Muscle of leg (tissue), 11 donors: ENCODE data around the gene SLC27A2. TPM values are rescaled to one million over a fixed set of nuclear protein-coding genes. Genes with fewer than 3 reads are reported as not detected.
A peak's percentile ranks its signal among the peaks of the same experiment; 100 is the strongest.
"Not testable (repeated sequence)": the region's sequence is repeated elsewhere in the genome, so short reads cannot be mapped to it uniquely, and the experiment has no call there.

Experiments used
- DNase-seq: peaks from one replicate; pipeline ENCODE4 v3.0.0; 2013
- H3K27ac ChIP-seq: one replicate; pipeline ENCODE4 v1.5.1; 2013; ENCODE audit warnings: mild to moderate bottlenecking, low read length, control low read depth
- H3K27me3 ChIP-seq: one replicate; pipeline ENCODE4 v1.6.1; 2013; ENCODE audit warnings: low read length; ENCODE audit not compliant: control insufficient read depth, insufficient read depth
- H3K36me3 ChIP-seq: one replicate; pipeline ENCODE4 v1.6.1; 2013; ENCODE audit warnings: low read length; ENCODE audit not compliant: control insufficient read depth, insufficient read depth
- H3K4me1 ChIP-seq: one replicate; pipeline ENCODE4 v1.6.1; 2013; ENCODE audit warnings: low read length; ENCODE audit not compliant: control insufficient read depth, insufficient read depth
- H3K4me3 ChIP-seq: one replicate; pipeline ENCODE4 v1.5.1; 2013; ENCODE audit warnings: low read length, control low read depth
- H3K9me3 ChIP-seq: replicated peaks from 2 replicates; pipeline ENCODE4 v1.6.1; 2013; ENCODE audit warnings: low read depth, low read length; ENCODE audit not compliant: control insufficient read depth
- WGBS: methylation state at CpG from one replicate; pipeline ENCODE4 v1.1.5; 2013; ENCODE audit warnings: missing lambda C conversion rate; ENCODE audit not compliant: insufficient coverage; 5-methylcytosine and 5-hydroxymethylcytosine counted together
- polyA plus RNA-seq, 8 donors: library from polyadenylated mRNA; unstranded; fragments of 120-200 nt; gene quantifications; one replicate each; pipeline versions ENCODE4 v1.2.1 to v1.2.3, GENCODE V29; 2013; ENCODE audit warnings: inconsistent platforms in 1 of 8, low replicate concordance in 1 of 8; ENCODE audit not compliant: insufficient read length in 8 of 8, insufficient read depth in 1 of 8
- total RNA-seq: library from RNA; stranded (reverse); fragments of 120-200 nt; gene quantifications from one replicate; pipeline ENCODE4 v1.2.4, GENCODE V29; 2013

Gene SLC27A2
- total and polyA plus RNA-seq, 9 donors, result 0.09 to 3.8 (median 0.20) TPM

DNA sequence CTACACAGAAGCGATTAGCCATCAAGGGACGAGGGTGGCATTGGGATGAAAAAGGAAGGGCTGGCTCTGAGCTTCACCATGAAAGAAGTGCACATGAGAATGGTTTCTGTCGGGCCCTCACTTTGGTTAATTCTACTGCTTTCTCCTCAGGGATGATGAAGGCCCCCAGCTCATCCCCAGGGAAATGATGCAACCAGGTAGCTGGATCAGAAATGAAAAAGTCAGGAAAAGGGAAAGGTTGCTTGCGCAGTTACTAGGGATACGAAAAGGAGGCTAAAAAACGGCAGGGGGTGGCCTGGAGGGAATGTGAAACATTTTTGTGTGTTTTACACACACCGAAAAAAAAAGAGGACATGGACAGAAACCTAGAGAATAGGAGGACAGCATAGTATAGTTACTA lies 1.4 kb upstream of the SLC27A2 start:
- H3K36me3 ChIP-seq, result no peaks in the 10 kb centered on the region
- H3K9me3 ChIP-seq, result no peaks in the 10 kb centered on the region
- H3K27me3 ChIP-seq, result peaks cover 37% of the 10 kb centered on the region
- WGBS, result 85% methylated on average over 2 of the region's 7 CpGs
- DNase-seq, result no peak
- peaks cover 7% of the 10 kb centered on the region for H3K4me1 ChIP-seq
- no peak overlapping the region for H3K4me3 ChIP-seq
- no peak overlapping the region for H3K27ac ChIP-seq

DNA sequence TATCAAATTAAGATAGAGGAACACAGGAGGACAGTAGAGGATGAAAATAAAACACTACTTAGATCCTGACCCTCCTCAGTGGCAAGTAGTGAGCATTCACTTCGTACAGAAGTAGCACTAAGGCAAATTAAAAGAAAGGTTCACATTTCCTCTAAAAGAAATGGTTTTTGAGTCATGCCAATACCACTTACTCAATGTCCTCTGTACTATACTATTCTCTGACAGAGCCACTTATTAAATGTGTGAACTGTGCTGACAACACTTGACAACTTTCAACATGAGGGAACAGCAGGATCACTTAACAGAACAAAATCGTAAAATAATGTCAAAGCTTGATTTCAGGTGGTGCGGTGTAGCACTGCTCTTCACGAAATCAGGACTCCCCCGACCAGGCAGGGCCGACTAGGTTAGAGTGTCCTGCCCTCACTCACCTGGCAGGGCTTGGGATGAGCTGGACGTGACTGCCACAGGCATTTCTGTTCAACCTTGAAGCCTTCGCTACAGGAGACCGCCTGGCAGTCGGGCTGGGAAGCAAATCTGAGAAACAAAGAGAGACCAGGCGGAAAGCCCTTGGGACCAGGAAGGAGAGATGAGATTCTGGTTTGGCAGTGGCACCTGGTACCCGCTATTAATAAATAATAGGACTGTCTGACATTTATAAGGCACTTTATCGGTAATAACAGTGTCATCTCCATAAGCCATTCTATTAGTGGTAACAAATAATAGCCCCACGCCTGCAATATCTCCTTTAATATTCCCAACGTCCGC lies 611 bp upstream of the SLC27A2 start:
- Histone ChIP-seq H3K27me3 (peaks cover 37% of the 10 kb centered on the region), H3K4me1 (peaks cover 7% of the 10 kb centered on the region), H3K27ac (no peak overlapping the region), H3K4me3 (peak overlapping the region; percentile 37), H3K9me3 (no peaks in the 10 kb centered on the region), H3K36me3 (no peaks in the 10 kb centered on the region)
- WGBS, result 39% methylated on average over 11 of the region's 16 CpGs
- DNase-seq, result no peak

DNA sequence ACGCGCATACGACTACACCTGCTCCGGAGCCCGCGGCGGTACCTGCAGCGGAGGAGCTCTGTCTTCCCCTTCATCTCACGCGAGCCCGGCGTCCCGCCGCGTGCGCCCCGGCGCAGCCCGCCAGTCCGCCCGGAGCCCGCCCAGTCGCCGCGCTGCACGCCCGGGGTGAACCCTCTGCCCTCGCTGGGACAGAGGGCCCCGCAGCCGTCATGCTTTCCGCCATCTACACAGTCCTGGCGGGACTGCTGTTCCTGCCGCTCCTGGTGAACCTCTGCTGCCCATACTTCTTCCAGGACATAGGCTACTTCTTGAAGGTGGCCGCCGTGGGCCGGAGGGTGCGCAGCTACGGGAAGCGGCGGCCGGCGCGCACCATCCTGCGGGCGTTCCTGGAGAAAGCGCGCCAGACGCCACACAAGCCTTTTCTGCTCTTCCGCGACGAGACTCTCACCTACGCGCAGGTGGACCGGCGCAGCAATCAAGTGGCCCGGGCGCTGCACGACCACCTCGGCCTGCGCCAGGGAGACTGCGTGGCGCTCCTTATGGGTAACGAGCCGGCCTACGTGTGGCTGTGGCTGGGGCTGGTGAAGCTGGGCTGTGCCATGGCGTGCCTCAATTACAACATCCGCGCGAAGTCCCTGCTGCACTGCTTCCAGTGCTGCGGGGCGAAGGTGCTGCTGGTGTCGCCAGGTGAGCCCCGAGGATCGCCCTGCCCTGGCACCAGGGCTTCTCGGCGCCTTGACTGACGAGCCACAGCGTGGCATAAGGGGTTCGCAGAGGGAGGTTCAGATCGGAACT lies 420 bp downstream of the SLC27A2 start:
- Histone ChIP-seq H3K4me3 (peak overlapping the region; percentile 37), H3K36me3 (no peaks in the 10 kb centered on the region), H3K27me3 (peaks cover 37% of the 10 kb centered on the region), H3K27ac (no peak overlapping the region), H3K9me3 (no peaks in the 10 kb centered on the region), H3K4me1 (peaks cover 7% of the 10 kb centered on the region)
- DNase-seq, result peak; percentile 18
- 1% methylated on average over 79 of the region's 80 CpGs for WGBS

DNA sequence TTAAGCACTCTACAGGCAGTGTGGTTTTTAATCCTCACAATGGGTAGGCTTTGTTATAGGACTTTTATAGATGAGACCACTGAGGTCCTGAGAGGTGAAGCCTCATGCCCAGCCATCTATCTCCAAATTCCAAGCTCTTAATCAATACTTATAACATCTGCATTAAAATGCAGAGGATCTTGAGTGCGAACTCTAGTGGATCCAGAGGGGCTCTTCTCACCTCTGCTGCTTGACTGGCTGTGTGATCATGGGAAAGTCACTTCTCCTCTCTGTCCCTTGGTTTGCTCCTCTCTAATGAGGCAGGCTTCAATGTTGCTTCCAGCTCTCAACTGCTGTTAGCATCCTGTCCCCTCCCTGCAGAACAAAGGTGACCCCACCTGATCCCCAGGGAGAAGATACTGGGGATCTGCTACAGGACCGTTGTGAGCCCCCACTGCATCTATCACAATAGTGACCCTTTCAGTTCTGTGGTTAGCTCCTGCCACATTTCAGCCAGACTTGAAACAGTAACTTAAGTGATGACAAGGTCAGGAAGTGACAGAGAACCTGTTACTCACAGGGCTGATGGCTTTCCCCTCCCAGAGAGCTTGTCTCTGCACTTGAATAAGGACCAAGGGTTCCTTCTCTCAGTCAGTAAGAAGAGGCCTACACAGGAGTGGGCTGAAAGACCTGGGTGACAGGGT lies 1.3 kb downstream of the SLC27A2 start:
- Histone ChIP-seq H3K36me3 (no peaks in the 10 kb centered on the region), H3K27me3 (peaks cover 37% of the 10 kb centered on the region), H3K4me3 (no peak overlapping the region), H3K9me3 (no peaks in the 10 kb centered on the region), H3K27ac (no peak overlapping the region), H3K4me1 (peaks cover 7% of the 10 kb centered on the region)
- 50% methylated on average over 2 of the region's 2 CpGs for WGBS
- no peak for DNase-seq

DNA sequence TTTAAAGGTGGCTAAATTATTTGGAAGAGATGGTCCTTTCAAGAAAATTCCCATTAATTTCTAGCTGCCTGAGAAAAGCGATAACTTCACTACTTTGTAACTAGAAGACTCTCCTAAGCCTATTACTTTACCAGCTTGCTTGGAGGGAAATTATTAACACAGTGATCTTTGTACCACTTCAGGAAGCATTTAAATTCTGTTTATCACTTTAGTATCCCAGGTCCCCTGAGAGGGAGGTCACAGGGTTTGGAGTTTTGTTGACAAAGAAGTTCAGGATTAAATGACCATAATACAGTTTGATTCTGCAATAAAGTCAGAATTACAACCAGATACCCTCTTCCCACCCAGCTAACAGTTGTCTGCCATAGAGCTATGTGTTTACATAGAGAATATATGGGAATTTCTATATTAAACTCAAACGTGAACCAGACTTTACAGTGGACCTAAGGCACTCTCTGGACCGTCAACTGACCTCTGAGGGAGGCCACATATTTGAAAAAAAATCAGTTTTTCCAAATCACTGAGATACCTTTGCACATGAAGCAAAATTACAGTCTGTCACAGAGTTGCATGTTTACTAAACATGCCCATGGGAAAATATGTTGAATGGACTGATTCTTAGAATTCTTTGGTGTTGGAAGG lies 3.0 kb downstream of the SLC27A2 start:
- H3K36me3 ChIP-seq, result no peaks in the 10 kb centered on the region
- no peaks in the 10 kb centered on the region for H3K9me3 ChIP-seq
- peaks cover 33% of the 10 kb centered on the region for H3K27me3 ChIP-seq
- H3K4me3 ChIP-seq, result no peak overlapping the region
- no peak overlapping the region for H3K27ac ChIP-seq
- WGBS, result no CpG with 5 or more reads among the region's 3 CpGs
- H3K4me1 ChIP-seq, result peaks cover 7% of the 10 kb centered on the region
- no peak for DNase-seq

DNA sequence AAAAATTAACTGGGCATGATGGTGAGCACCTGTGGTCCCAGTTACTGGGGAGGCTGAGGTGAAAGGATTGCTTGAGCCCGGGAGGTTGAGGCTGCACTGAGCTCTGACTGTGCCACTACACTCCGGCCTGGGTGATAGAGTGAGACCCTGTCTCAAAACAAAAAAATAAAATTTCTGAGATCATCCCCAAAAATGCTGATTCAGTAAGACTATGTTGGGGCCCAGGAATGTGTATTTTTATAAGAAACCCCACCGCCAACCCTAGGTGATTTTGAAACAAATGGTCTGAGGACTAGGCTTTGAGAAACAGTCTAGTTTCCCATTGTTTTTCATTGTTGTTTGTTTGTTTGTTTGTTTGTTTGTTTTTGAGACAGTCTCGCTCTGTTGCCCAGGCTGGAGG lies 4.1 kb downstream of the SLC27A2 start:
- Histone ChIP-seq H3K4me3 (no peak overlapping the region), H3K27ac (no peak overlapping the region), H3K9me3 (no peaks in the 10 kb centered on the region), H3K4me1 (peaks cover 7% of the 10 kb centered on the region), H3K36me3 (no peaks in the 10 kb centered on the region), H3K27me3 (peaks cover 26% of the 10 kb centered on the region)
- no peak for DNase-seq
- WGBS, result 100% methylated on average over 1 of the region's 4 CpGs

DNA sequence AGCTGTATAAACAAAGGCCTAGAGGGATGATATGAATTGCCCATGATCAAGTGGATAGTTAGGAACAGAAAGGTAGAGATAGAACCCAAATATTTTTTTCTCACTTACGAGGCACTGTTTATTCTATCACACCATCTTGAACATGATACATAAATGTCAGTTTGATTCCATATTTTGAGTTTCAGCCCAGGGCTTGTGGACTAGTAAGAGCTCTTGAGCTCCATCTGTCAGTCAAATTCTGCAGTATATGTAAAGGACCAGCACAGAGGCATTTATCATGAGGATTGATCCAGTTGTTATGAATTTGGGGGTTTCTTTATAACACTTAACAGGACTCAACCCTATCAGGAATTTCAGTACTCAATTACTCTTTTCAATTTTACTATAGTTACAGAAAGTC lies 4.8 kb downstream of the SLC27A2 start:
- Histone ChIP-seq H3K27me3 (peaks cover 21% of the 10 kb centered on the region), H3K9me3 (no peaks in the 10 kb centered on the region), H3K27ac (no peak overlapping the region), H3K4me3 (no peak overlapping the region), H3K36me3 (no peaks in the 10 kb centered on the region), H3K4me1 (peaks cover 7% of the 10 kb centered on the region)
- no CpG with 5 or more reads among the region's 1 CpG for WGBS
- no peak for DNase-seq

DNA sequence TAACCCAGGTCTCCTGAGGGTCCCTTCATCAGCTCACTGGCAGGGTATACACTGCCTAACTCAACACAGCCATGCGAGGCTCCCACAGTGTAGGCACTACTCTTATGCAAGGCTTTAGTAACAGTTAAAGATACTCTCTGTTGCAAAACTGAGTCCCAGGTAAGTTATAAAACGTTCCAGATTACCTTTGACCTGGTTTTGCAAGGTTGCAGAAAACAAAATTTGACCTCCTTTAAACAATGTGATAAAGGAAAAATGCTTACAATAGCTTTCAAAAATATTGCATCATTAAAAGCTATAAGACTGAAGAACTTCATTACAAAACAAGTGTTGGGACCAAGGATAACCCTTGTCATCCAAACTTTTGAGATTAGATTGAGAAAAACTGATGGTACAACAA lies 5.5 kb downstream of the SLC27A2 start:
- Histone ChIP-seq H3K27me3 (peaks cover 15% of the 10 kb centered on the region), H3K9me3 (no peaks in the 10 kb centered on the region), H3K4me3 (no peak overlapping the region), H3K4me1 (peaks cover 3% of the 10 kb centered on the region), H3K27ac (no peak overlapping the region), H3K36me3 (no peaks in the 10 kb centered on the region)
- 100% methylated on average over 1 of the region's 2 CpGs for WGBS
- DNase-seq, result no peak

DNA sequence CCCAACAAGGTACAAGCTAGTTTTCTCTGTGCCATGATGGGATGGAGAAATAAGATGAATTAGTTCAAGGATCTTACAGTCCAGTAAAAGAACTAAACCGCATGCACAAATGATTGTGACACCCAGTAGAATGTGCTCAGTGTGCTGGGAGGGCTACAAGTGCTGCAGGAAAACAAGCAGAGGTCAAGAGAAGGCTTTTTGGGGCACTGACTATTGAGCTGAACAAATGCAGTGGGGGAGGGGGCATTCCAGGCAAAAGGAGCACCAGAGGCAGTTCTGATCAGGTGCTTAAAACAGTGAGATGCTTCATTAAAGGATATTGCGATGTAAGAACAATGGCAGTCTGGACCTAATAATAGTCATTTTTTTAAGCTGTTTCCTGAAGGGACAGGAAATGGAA lies 6.0 kb downstream of the SLC27A2 start:
- no peak for DNase-seq
- 93% methylated on average over 1 of the region's 2 CpGs for WGBS

DNA sequence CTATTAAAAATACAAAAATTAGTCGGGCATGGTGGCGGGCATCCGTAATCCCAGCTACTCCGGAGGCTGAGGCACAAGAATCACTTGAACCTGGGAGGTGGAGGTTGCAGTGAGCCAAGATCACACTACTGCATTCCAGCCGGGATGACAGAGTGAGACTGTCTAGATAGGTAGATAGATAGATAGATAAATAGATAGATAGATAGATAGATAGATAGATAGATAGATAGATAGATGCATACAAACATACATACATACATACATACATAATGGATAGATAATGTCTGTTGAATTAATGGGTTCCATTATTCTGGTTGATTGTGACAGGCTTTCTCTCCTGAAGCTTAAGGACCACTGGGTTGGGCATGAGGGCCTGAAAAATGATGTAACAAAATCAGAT lies 6.8 kb downstream of the SLC27A2 start:
- H3K27ac ChIP-seq, result not testable (repeated sequence)

More for the DNA sequence above, 6.0 kb downstream of the SLC27A2 start:
- Histone ChIP-seq H3K9me3 (no peaks in the 10 kb centered on the region), H3K27me3 (peaks cover 10% of the 10 kb centered on the region), H3K27ac (no peak overlapping the region), H3K4me3 (no peak overlapping the region), H3K36me3 (no peaks in the 10 kb centered on the region), H3K4me1 (no peaks in the 10 kb centered on the region)

More for the DNA sequence above, 6.8 kb downstream of the SLC27A2 start:
- not testable (repeated sequence) for H3K36me3 ChIP-seq, DNase-seq, H3K4me1 ChIP-seq, H3K4me3 ChIP-seq, H3K27me3 ChIP-seq, H3K9me3 ChIP-seq
- WGBS, result 100% methylated on average over 1 of the region's 5 CpGs
